Activated naive CD4-positive, alpha-beta T cell treated with anti-CD3 and anti-CD28 coated beads, Interleukin-2, amount 50 U/mL, for 24 hours (primary cell): ENCODE data around the gene FHIT.

ENCODE experiments used
- H3K27ac Mint-ChIP-seq: one replicate; pipeline ENCODE4 v1.8.0; 2021; ENCODE audit warnings: mild to moderate bottlenecking, mixed read lengths
- H3K27me3 Mint-ChIP-seq: one replicate; pipeline ENCODE4 v1.8.0; 2021; ENCODE audit warnings: mixed read lengths
- H3K36me3 Mint-ChIP-seq: one replicate; pipeline ENCODE4 v1.8.0; 2021; ENCODE audit warnings: mixed read lengths
- H3K4me1 Mint-ChIP-seq: one replicate; pipeline ENCODE4 v1.8.0; 2021; ENCODE audit warnings: mixed read lengths
- H3K4me3 Mint-ChIP-seq: one replicate; pipeline ENCODE4 v1.8.0; 2021; ENCODE audit warnings: mild to moderate bottlenecking, mixed read lengths
- H3K9me3 Mint-ChIP-seq: one replicate; pipeline ENCODE4 v1.8.0; 2021; ENCODE audit warnings: mixed read lengths

FHIT gene

DNA sequence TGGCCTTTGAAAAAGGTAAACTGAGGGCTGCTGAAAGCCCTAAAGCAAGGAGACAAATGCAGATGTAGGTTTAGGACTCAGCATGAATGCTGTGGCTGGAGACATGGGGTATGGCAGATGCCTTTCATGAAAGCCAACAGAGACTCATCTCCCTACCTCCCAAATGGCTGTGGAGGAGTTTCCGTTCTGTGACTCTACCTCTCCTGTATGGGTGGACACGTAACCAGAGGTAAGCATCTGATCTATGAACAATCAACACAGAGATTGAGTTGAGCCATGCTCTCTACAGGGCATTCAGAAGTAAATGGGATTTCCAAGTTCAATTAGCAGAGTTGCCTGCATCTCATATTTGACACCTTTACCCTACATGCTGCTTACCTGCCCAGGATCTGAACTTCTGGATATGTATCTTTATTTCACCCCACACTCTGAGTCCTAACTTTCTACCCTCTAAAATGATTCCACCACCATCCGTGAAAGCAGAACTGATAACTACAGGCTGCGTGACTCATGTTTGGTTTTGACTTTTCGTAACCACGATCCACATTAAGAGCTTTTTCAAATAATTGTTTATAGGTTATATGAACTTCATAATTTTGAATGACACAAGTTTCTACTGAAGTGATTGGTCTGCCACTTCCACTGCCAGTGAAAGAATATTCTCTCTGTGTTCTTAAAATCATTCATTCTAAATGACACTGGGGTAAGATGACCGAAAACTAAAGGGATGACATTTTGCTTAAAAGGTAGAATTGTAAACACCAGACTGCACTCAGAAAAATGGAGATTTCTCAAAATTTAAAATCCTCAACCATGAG is 1058.7 kb downstream of the FHIT start:
- H3K27ac Mint-ChIP-seq, result no peak overlapping the region
- peaks cover 9% of the 10 kb centered on the region for H3K9me3 Mint-ChIP-seq
- no peak overlapping the region for H3K4me3 Mint-ChIP-seq
- H3K4me1 Mint-ChIP-seq, result peaks cover 22% of the 10 kb centered on the region
- peaks cover 2% of the 10 kb centered on the region for H3K36me3 Mint-ChIP-seq
- H3K27me3 Mint-ChIP-seq, result no peaks in the 10 kb centered on the region

DNA sequence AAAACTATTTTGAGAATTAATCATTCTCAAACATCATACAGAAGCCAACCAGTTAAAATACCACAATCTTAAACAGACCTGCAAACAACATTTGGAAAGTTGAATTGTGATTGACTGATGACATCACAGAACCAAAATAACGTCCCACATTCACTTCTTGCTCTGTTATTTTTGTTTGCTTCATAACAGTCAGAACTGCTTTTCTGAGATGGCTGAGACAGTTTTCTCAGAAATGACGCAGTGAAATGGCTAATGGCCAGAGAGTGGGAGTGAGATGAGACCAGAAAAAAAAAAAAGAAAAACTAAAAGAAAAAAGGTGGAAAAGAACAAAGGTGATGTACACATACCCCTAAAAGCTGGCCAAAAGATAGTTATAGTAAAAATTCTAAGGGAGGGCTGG is 1061.2 kb downstream of the FHIT start:
- no peak overlapping the region for H3K4me3 Mint-ChIP-seq
- peaks cover 9% of the 10 kb centered on the region for H3K9me3 Mint-ChIP-seq
- H3K27me3 Mint-ChIP-seq, result no peaks in the 10 kb centered on the region
- peaks cover 22% of the 10 kb centered on the region for H3K4me1 Mint-ChIP-seq
- H3K36me3 Mint-ChIP-seq, result peaks cover 2% of the 10 kb centered on the region
- no peak overlapping the region for H3K27ac Mint-ChIP-seq

DNA sequence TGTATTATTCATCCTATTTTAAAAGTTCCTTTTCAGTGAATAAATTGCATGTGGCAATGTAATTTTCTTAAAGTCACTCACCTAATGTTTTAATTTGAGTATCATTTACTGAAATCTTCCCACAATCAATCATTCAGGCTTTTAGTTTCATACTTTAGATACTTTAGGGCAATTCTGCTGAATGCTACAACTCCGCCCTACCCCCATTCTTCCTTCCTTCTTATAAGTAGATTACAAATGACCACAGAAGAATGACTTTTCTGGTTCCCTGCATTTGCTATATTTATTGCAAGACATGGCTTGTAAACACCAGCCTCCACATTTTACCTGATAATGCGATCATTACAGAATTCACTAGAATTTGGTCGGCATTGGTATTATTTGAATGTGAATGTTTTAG is 1061.9 kb downstream of the FHIT start:
- Mint-ChIP-seq H3K27ac (no peak overlapping the region), H3K36me3 (peaks cover 2% of the 10 kb centered on the region), H3K9me3 (peaks cover 6% of the 10 kb centered on the region), H3K4me3 (no peak overlapping the region), H3K4me1 (peaks cover 22% of the 10 kb centered on the region), H3K27me3 (no peaks in the 10 kb centered on the region)

DNA sequence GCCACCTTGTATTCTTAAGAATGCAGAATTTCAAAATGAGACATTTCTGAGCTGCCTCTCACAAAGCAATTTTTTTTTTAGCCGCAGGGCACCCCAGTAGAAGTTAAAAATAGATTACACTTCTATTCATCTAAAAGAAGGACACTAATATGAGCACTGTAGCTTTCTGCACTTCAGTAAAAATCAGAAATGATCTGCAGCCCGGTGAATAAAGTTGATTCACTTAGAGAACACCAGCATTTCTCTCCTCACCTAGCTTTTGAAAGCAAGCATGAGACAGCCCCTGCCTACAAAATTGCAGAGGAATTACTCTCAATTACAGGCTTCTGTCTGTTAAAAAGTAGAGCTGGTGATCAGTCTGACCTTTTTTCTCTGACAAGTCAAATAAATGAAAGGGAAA is 1062.4 kb downstream of the FHIT start:
- H3K27ac Mint-ChIP-seq, result no peak overlapping the region
- no peaks in the 10 kb centered on the region for H3K27me3 Mint-ChIP-seq
- peaks cover 2% of the 10 kb centered on the region for H3K36me3 Mint-ChIP-seq
- H3K9me3 Mint-ChIP-seq, result peaks cover under 1% of the 10 kb centered on the region
- H3K4me1 Mint-ChIP-seq, result peaks cover 22% of the 10 kb centered on the region
- H3K4me3 Mint-ChIP-seq, result no peak overlapping the region

DNA sequence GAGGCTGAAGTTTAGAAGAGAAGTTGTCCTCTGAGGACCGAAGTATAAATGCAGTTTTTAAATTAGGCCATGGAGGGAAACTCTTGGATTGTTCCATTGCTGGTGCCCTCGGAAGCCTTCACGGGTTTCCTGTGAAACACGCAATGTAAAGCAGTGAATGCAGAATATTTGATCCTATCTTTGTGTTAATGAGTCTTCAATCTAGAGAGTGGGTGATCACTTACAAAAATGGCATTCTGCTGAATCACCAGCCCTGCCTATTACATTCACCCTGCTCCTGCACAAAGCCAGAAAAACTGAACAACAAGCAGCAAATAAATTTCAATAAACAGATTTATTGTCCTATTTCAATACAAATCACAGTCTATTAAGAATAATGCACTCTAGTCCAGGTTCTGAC is 1063.9 kb downstream of the FHIT start:
- H3K27ac Mint-ChIP-seq, result no peak overlapping the region
- H3K9me3 Mint-ChIP-seq, result no peaks in the 10 kb centered on the region
- H3K27me3 Mint-ChIP-seq, result no peaks in the 10 kb centered on the region
- peaks cover 13% of the 10 kb centered on the region for H3K4me1 Mint-ChIP-seq
- H3K36me3 Mint-ChIP-seq, result no peaks in the 10 kb centered on the region
- no peak overlapping the region for H3K4me3 Mint-ChIP-seq

DNA sequence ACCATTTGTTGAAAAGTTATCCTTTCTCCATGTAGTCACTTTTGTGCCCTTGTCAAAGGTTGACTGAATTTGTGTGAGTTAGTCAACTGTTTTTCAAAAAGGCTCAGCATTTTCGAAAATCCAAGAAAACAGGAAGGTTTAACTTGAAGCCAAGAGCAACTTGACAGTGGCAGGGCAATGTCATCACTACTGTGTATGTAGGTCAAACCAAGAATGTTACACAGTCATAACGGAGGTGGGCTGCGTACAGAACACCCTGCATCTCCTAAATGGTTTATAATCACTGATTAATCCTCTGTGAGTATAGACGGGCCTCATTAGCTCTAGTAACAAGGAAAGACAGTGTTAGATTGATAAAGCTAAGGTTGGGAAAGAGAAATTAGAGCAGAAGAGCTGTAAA is 1064.9 kb downstream of the FHIT start:
- Mint-ChIP-seq H3K36me3 (no peaks in the 10 kb centered on the region), H3K4me1 (peaks cover 11% of the 10 kb centered on the region), H3K27me3 (no peaks in the 10 kb centered on the region), H3K4me3 (no peak overlapping the region), H3K9me3 (no peaks in the 10 kb centered on the region), H3K27ac (no peak overlapping the region)

DNA sequence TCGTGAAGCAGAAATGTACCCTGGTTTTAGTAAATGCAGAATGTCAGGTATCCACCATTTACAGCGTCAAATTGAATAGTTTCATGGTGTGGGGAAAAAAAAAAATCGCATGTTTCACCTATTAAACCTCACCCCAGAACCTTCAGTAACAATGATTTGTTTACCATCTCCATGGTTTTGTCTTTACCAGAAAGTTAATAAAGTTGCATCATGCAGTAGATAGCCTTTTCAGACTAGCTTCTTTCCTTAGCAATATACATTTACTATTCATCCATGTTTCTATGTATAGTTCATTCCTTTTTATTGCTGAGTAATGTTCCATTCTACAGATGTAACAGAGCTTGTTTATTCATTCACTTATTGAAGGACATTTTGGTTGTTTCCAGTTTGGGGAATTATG is 1066.1 kb downstream of the FHIT start:
- no peak overlapping the region for H3K27ac Mint-ChIP-seq
- no peaks in the 10 kb centered on the region for H3K9me3 Mint-ChIP-seq
- no peaks in the 10 kb centered on the region for H3K36me3 Mint-ChIP-seq
- peaks cover 9% of the 10 kb centered on the region for H3K4me1 Mint-ChIP-seq
- no peak overlapping the region for H3K4me3 Mint-ChIP-seq
- no peaks in the 10 kb centered on the region for H3K27me3 Mint-ChIP-seq

DNA sequence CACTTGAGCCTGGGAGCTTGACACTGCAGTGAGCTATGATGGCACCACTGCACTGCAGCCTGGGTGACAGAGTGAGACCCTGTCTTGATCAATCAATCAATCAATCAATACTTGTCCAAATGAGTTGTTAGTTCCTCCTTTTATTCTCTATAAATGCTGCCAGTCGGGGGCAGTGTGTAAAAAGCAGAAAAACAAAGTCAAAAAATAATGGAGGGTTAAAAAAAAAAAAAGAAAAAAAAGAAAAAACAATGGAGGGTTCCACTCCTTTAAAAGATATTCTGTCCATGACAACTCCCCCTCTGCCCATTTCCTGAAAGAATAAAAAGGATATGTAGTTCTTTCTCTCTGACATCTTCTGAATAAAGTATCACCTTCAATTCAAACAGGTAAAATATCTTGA is 1068.6 kb downstream of the FHIT start:
- H3K9me3 Mint-ChIP-seq, result no peaks in the 10 kb centered on the region
- H3K4me3 Mint-ChIP-seq, result no peak overlapping the region
- no peaks in the 10 kb centered on the region for H3K27me3 Mint-ChIP-seq
- no peak overlapping the region for H3K27ac Mint-ChIP-seq
- H3K36me3 Mint-ChIP-seq, result no peaks in the 10 kb centered on the region
- H3K4me1 Mint-ChIP-seq, result no peaks in the 10 kb centered on the region

DNA sequence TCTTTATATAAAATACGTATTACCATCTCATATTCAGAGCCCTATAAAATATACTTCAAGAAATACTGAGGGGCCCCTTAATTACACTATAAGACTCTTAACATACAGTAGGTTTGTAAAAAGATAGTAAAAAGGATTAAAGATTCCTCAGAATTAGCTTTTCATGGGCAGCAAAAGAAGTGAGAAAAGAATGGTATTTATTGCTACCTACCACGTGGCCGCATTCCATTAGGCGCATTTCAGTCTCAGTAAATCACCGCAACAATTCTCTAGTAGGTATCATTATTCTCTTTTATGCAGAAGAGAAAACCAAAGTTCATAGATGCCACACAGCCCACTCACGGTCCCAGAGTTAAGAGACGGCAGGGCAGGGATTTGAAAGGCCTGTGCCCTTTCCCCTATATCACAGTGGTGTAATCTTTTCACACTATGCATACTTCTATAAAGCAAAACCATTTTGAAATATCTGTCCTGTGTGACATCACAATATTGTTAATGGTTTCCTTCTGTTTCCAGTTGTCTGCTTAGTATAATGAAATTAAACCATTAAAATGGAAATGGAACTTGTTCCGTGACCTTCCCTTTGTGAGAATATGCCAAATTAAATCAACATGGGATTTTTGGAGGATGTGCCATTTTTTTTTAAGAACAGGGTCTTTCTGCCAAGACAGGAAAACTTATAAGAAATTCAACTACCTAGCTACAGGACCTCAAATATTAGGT is 1072.2 kb downstream of the FHIT start:
- H3K27me3 Mint-ChIP-seq, result no peaks in the 10 kb centered on the region
- no peaks in the 10 kb centered on the region for H3K36me3 Mint-ChIP-seq
- H3K4me1 Mint-ChIP-seq, result no peaks in the 10 kb centered on the region
- no peak overlapping the region for H3K4me3 Mint-ChIP-seq
- H3K27ac Mint-ChIP-seq, result no peak overlapping the region
- no peaks in the 10 kb centered on the region for H3K9me3 Mint-ChIP-seq

DNA sequence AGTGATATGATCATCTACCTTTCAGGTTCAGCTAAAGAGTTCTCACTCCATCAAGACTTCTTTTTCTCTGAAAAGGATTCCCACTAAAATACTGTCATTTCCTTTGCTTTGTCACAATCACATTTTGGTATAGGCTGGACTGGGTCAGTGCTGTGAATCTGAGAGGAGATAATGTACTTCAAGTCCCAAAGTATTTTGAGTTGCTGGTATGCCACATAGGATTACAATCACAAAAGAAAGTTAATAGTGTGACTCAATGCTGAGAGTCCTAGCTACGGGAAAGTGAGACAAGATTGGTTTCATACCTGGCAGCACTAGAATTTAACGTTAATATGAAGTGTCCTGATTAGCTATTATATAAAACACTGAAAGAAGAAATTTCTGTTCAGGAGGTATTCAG is 1073.5 kb downstream of the FHIT start:
- Mint-ChIP-seq H3K27me3 (no peaks in the 10 kb centered on the region), H3K4me1 (no peaks in the 10 kb centered on the region), H3K27ac (no peak overlapping the region), H3K36me3 (no peaks in the 10 kb centered on the region), H3K9me3 (no peaks in the 10 kb centered on the region), H3K4me3 (no peak overlapping the region)

DNA sequence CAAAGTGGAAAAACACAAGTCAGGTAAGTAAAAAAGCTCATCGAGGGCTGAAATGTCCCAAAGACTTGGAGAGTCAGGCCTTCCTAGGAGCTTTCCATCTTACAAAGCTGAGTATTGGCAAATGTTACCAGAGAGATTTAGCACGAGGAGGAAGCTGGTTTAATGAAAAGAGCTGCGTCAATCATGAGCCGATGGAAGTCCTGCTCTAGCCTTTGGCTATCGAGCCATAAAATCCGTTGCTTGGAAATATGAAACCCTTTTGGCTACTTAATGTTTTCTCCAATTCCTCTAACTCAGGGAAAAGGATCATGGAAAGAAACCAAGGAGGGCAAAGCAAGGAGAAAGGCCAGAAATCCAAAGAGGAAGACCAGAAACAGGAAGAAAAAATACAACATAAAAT is 1074.6 kb downstream of the FHIT start:
- H3K4me3 Mint-ChIP-seq, result no peak overlapping the region
- H3K27me3 Mint-ChIP-seq, result no peaks in the 10 kb centered on the region
- no peaks in the 10 kb centered on the region for H3K36me3 Mint-ChIP-seq
- peaks cover 4% of the 10 kb centered on the region for H3K4me1 Mint-ChIP-seq
- H3K9me3 Mint-ChIP-seq, result no peaks in the 10 kb centered on the region
- peak overlapping the region; percentile 53 for H3K27ac Mint-ChIP-seq

DNA sequence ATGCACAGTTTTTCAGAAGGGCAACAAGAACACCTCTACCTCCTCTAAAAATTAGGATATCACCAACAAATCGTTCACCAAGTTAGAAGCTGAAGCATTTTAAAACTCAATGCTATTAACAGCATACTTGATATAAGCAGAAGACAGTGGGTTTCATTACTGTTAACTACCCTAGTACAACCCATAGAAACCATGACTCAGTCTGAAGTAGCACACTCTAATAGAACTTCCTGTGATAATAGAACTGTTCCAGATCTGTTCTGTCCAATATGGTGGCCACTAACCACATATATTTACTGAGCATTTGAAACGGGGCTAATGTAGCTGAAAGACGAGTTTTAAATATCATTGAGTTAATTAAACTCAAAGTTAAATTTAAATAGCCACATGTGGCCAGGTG is 1075.6 kb downstream of the FHIT start:
- Mint-ChIP-seq H3K27me3 (no peaks in the 10 kb centered on the region), H3K4me3 (no peak overlapping the region), H3K27ac (no peak overlapping the region), H3K4me1 (peaks cover 5% of the 10 kb centered on the region), H3K36me3 (no peaks in the 10 kb centered on the region), H3K9me3 (no peaks in the 10 kb centered on the region)

DNA sequence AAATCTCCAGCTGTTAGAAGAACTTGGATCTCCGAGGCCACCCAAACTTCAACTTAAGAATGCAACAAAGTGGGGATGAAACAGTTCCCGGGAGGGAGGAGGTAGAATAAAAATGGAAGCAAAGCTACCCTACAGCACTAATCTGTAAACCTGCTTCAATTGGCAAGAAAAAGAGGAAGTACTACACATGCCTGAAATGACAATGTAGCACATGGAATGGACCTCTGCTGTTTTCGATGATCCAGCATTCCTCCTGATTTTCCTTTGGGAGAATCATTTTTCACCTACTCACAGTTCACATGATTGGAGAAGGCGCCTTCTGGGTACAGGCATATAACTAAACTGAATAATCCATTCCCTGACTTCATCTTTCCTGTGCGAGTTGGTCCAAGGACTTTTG is 1081.5 kb downstream of the FHIT start:
- H3K36me3 Mint-ChIP-seq, result peaks cover 1% of the 10 kb centered on the region
- H3K27me3 Mint-ChIP-seq, result no peaks in the 10 kb centered on the region
- no peaks in the 10 kb centered on the region for H3K9me3 Mint-ChIP-seq
- H3K4me1 Mint-ChIP-seq, result peaks cover 5% of the 10 kb centered on the region
- no peak overlapping the region for H3K4me3 Mint-ChIP-seq
- H3K27ac Mint-ChIP-seq, result no peak overlapping the region

DNA sequence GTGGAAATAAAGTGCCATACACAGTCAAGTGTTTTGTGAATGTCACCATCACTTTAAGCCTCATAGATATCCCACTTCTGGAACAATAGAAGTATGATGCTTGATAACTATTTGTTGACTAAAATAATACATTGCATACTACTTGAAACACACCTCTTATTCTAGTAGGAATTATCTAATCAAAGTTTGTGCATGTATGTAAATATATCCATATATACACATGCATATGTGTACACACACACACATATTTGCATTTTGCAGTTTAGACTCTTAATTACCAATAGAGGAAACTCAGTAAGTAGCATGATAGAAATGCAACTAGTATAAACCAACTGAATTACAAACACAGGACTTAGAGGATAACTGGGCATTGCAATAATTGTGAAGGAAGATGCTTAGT is 1084.1 kb downstream of the FHIT start:
- Mint-ChIP-seq H3K27me3 (no peaks in the 10 kb centered on the region), H3K27ac (no peak overlapping the region), H3K4me1 (peaks cover 5% of the 10 kb centered on the region), H3K4me3 (no peak overlapping the region), H3K9me3 (no peaks in the 10 kb centered on the region), H3K36me3 (peaks cover 1% of the 10 kb centered on the region)

DNA sequence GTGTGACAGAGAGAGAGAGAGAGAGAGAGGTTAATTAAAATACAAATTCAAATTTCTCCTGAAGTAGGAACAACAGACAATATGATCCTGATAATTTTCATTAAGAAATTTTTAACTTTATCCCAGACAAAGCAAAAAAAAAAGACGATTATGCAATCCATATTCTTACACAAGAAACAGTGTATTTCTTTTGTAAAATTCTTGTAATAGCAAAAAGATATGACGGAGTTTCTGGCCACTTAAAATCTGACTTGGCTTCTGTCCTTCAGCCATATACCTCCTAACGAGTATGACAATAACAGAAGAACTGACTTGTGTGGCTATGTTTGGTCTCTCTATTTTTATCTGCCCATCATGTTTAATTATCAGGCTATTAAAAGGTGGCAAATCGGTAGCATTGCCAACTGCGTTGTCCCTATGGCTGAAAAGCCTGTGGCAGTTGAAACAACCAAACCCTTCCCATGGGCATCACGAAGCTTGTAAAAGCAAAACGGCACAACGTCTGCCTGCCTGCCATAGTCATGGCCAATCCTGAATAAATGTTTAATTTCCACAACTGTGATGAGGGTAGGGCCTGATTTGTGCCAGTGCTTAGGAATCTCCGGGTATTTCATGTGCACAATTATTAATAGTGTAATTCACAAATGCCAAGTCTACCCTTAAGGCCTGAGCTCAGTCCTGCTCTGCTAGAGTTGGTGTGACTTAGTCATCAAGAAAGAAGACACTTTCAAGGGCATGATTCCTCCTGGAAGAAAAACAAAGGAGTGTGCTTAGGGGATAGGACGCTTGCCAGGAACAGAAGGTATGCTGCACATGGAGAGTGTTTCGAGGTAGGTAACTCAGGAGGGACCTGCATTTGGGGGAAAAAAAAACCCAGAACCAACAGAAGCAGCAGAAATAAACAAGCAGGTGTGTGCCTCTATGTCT is 1090.2 kb downstream of the FHIT start:
- Mint-ChIP-seq H3K36me3 (peaks cover 1% of the 10 kb centered on the region), H3K9me3 (no peaks in the 10 kb centered on the region), H3K4me1 (peaks cover 5% of the 10 kb centered on the region), H3K4me3 (no peak overlapping the region), H3K27ac (no peak overlapping the region), H3K27me3 (no peaks in the 10 kb centered on the region)
